ENCODE measurements around the gene KRTAP19-2. TPM values are rescaled to one million over a fixed set of nuclear protein-coding genes. Genes with fewer than 3 reads are reported as not detected.

Gene KRTAP19-2
- polyA plus RNA-seq, 12 donors: not detected

Other genes starting within 250 kb of the KRTAP19-2 start
- gene KRTAP24-1, start 204.5 kb downstream of the KRTAP19-2 start, polyA plus RNA-seq (ENCODE audit: insufficient read length in 12 of 12): not detected
- gene KRTAP25-1, start 197.9 kb downstream of the KRTAP19-2 start, polyA plus RNA-seq (ENCODE audit: insufficient read length in 12 of 12): not detected
- not detected for gene KRTAP26-1, start 167.1 kb downstream of the KRTAP19-2 start, polyA plus RNA-seq (ENCODE audit: insufficient read length in 12 of 12)
- not detected for gene KRTAP27-1, start 149.7 kb downstream of the KRTAP19-2 start, polyA plus RNA-seq (ENCODE audit: insufficient read length in 12 of 12)
- gene KRTAP23-1, start 138.8 kb downstream of the KRTAP19-2 start, polyA plus RNA-seq (ENCODE audit: insufficient read length in 12 of 12): not detected
- gene KRTAP13-2, start 115.2 kb downstream of the KRTAP19-2 start, polyA plus RNA-seq (ENCODE audit: insufficient read length in 12 of 12): not detected
- gene KRTAP13-1, start 91.4 kb downstream of the KRTAP19-2 start, polyA plus RNA-seq (ENCODE audit: insufficient read length in 12 of 12): not detected
- gene KRTAP13-3, start 61.5 kb downstream of the KRTAP19-2 start, polyA plus RNA-seq (ENCODE audit: insufficient read length in 12 of 12): not detected
- gene KRTAP13-4, start 57.2 kb downstream of the KRTAP19-2 start, polyA plus RNA-seq (ENCODE audit: insufficient read length in 12 of 12): not detected
- gene KRTAP15-1, start 47.2 kb downstream of the KRTAP19-2 start, polyA plus RNA-seq (ENCODE audit: insufficient read length in 12 of 12): not detected
- not detected for gene KRTAP19-1, start 7.1 kb downstream of the KRTAP19-2 start, polyA plus RNA-seq (ENCODE audit: insufficient read length in 12 of 12)
- gene KRTAP19-3, start 4.6 kb upstream of the KRTAP19-2 start, polyA plus RNA-seq (ENCODE audit: insufficient read length in 12 of 12): not detected
- gene KRTAP19-4, start 9.7 kb upstream of the KRTAP19-2 start, polyA plus RNA-seq (ENCODE audit: insufficient read length in 12 of 12): not detected
- gene KRTAP19-5, start 14.7 kb upstream of the KRTAP19-2 start, polyA plus RNA-seq (ENCODE audit: insufficient read length in 12 of 12): not detected
- not detected for gene KRTAP19-6, start 54.4 kb upstream of the KRTAP19-2 start, polyA plus RNA-seq (ENCODE audit: insufficient read length in 12 of 12)
- not detected for gene KRTAP19-7, start 73.9 kb upstream of the KRTAP19-2 start, polyA plus RNA-seq (ENCODE audit: insufficient read length in 12 of 12)
- not detected for gene KRTAP22-2, start 103.0 kb upstream of the KRTAP19-2 start, polyA plus RNA-seq (ENCODE audit: insufficient read length in 12 of 12)
- not detected for gene KRTAP6-3, start 105.0 kb upstream of the KRTAP19-2 start, polyA plus RNA-seq (ENCODE audit: insufficient read length in 12 of 12)
- not detected for gene KRTAP6-2, start 111.5 kb upstream of the KRTAP19-2 start, polyA plus RNA-seq (ENCODE audit: insufficient read length in 12 of 12)
- not detected for gene KRTAP22-1, start 113.7 kb upstream of the KRTAP19-2 start, polyA plus RNA-seq (ENCODE audit: insufficient read length in 12 of 12)
- not detected for gene KRTAP6-1, start 126.5 kb upstream of the KRTAP19-2 start, polyA plus RNA-seq (ENCODE audit: insufficient read length in 12 of 12)
- gene KRTAP20-1, start 129.0 kb upstream of the KRTAP19-2 start, polyA plus RNA-seq (ENCODE audit: insufficient read length in 12 of 12): not detected
- not detected for gene KRTAP20-4, start 133.2 kb upstream of the KRTAP19-2 start, polyA plus RNA-seq (ENCODE audit: insufficient read length in 12 of 12)
- gene KRTAP20-2, start 147.8 kb upstream of the KRTAP19-2 start, polyA plus RNA-seq (ENCODE audit: insufficient read length in 12 of 12): not detected
- not detected for gene KRTAP20-3, start 155.4 kb upstream of the KRTAP19-2 start, polyA plus RNA-seq (ENCODE audit: insufficient read length in 12 of 12)
- not detected for gene KRTAP21-3, start 231.3 kb upstream of the KRTAP19-2 start, polyA plus RNA-seq (ENCODE audit: insufficient read length in 12 of 12)